AG10803 (cell line): Measurements from ENCODE around the gene EHBP1L1.
"Not testable (repeated sequence)": the region's sequence is repeated elsewhere in the genome, so short reads cannot be mapped to it uniquely, and the experiment has no call there.

ENCODE experiments used
- DNase-seq: peaks from one replicate; pipeline ENCODE4 v3.0.0; 2010; ENCODE audit warnings: low read depth
- H3K4me3 ChIP-seq: 2 replicates; pipeline ENCODE4 v1.5.1; 2011; ENCODE audit warnings: mild to moderate bottlenecking, low read length, control low read depth
- TF ChIP-seq, protein P1 (sequence below): conservative IDR thresholded peaks from 2 replicates; pipeline ENCODE4 v1.5.1; 2011; ENCODE audit warnings: mild to moderate bottlenecking, low read length, control low read depth, inconsistent platforms

The EHBP1L1 gene

DNA sequence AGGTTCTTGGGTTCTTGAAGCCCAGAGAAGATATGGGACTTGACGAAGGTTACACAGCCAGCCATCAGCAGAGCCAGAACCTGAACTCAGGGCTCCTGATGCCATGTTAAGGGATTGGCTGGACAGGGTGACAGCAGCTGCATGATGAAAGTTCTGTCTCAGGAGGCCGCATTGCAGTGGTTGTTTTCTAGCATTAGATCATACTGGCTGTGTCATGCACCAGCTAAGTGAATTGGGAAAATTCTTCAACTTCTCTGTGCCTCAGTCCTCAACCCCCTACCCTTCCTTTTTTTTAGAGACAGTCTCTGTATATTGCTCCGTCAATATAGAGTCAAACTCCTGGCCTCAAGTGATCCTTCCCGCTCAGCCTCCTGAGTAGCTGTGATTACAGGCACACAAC lies 12.3 kb upstream of the EHBP1L1 start:
- no peak for DNase-seq
- no peak overlapping the region for H3K4me3 ChIP-seq
- TF ChIP-seq, protein P1, sequence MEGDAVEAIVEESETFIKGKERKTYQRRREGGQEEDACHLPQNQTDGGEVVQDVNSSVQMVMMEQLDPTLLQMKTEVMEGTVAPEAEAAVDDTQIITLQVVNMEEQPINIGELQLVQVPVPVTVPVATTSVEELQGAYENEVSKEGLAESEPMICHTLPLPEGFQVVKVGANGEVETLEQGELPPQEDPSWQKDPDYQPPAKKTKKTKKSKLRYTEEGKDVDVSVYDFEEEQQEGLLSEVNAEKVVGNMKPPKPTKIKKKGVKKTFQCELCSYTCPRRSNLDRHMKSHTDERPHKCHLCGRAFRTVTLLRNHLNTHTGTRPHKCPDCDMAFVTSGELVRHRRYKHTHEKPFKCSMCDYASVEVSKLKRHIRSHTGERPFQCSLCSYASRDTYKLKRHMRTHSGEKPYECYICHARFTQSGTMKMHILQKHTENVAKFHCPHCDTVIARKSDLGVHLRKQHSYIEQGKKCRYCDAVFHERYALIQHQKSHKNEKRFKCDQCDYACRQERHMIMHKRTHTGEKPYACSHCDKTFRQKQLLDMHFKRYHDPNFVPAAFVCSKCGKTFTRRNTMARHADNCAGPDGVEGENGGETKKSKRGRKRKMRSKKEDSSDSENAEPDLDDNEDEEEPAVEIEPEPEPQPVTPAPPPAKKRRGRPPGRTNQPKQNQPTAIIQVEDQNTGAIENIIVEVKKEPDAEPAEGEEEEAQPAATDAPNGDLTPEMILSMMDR = no peak

DNA sequence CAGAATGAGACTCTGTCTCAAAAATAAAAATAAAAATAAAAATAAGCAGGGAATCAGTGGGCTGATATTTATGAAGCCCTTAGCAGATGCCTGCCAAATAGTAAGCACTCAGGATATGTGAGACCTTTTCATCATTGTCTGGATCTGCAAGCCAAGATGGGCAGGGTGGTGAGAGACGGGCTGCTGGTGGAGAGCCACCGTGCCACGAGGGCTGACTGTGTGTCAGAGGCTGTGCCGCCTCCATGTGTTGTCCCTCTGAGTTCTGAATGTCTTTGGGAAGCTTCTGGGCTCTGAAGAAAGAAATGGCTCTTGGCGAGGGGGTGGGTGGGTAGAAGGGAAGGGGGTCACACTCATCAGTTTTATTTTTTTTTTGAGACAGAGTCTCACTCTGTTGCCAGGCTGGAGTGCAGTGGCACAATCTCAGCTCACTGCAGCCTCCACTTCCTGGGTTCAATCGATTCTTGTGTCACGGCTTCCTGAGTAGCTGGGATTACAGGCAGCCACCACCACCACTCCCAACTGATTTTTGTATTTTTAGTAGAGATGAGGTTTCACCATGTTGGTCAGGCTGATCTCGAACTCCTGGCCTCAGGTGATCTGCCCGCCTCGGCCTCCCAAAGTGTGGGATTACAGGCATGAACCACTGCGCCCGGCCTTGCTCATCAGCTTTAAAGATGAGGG lies 10.8 kb upstream of the EHBP1L1 start:
- not testable (repeated sequence) for H3K4me3 ChIP-seq, DNase-seq

DNA sequence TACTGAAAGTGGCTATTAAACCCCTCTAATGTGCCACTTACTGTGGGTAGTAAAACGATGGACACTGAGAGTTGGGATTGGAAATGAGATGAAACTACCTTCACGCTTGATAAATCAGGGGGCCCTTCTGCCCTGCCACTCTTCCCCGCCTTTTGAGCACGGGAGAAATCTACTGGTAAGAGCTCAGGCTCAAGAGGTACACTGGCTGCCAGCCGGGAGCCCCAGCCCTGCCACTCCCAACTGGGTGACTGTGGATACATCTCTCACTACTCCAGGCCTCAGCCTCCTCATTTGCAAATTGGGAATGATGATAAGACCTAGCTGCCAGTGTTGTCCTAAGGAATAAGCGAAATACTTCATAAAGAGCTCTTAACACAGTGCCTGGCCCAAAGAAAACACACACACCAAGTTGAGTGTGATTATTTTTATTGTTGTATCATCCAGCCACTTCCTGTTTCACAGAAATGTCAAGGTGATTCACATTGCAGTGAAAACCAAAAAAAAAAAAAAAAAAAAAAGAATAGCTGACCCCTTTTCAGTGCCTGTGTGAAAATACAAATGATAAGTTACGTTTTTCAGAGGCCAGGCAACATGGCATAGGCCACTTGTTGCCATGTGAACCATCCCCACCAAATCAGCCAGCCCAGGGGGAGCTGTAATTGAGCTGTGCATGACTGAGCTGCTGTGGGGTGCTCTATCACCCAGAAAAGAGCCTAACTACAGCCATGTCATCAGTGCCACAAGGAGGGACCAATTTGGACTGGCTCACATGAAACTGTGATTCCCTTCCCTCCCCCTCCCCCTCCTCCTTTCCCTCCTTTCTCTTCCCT lies 10.0 kb upstream of the EHBP1L1 start:
- DNase-seq = no peak
- TF ChIP-seq, protein P1 = no peak
- H3K4me3 ChIP-seq = no peak overlapping the region

- TF ChIP-seq, protein P1 = no peak; the same call in 1 of the 2 replicates
- DNase-seq = peak; percentile 49
- peak overlapping the region; percentile 96 for H3K4me3 ChIP-seq
These were observed 6.5 kb upstream of the EHBP1L1 start for GRCh38 chr11:65569164-65569972.

DNA sequence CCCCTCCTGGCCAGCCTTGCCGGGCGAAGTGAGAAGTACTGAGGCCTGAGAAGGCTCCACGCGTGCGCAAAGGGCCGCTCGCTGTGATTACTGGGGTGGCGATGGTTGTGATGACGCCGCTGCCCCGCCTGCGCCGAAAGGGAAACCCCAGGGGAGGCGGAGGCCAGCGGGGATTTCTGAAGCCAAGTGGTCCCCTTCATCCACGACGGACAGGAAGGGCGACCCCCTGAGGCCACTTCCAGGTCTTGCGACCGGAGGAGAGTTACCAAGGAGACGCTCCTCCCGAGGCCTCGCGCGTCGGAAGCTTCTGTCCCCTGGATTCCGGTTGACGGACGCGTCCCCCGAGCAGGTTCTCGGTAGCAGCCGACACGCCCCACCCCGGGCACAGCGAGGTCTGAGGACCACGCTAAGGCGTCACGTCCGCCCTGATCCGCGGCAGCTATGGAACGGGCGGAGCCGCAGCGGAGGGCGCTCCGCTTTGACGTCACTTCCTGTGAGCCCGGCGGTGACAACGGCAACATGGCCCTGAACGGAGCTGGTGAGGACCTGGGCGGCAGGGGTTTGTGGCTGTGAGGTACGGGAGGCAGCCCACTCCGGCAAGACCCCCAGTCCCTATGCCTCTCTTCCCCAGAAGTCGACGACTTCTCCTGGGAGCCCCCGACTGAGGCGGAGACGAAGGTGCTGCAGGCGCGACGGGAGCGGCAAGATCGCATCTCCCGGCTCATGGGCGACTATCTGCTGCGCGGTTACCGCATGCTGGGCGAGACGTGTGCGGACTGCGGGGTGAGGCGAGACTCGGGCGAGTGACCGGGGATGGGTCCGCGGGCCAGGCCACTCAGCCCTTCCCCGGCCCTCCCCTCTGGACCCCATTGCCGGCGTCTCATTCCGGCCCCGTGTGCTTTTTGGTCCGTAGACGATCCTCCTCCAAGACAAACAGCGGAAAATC lies 5.6 kb upstream of the EHBP1L1 start, which contains the start of gene ZNRD2:
Gene ZNRD2 (plus strand): TSS at position 505 of the 946 bp plus-strand sequence. CDS start 15 bp downstream, at position 520.
- H3K4me3 ChIP-seq = peak within 1 kb of the TSS; percentile 96
- TF ChIP-seq, protein P1 = peak; percentile 53
- peak; percentile 98 for DNase-seq

DNA sequence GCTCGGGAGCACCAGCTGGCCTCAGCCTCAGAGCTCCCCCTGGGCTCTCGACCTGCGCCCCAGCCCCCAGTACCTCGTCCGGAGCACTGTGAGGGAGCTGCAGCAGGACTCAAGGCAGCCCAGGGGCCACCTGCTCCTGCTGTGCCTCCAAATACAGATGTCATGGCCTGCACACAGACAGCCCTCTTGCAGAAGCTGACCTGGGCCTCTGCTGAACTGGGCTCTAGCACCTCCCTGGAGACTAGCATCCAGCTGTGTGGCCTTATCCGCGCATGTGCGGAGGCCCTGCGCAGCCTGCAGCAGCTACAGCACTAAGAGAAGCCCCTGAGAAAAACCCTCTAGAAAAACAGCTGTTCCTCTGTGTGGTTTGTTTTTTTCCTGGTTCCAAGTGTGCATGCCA lies 4.4 kb upstream of the EHBP1L1 start:
- no peak for DNase-seq
- TF ChIP-seq, protein P1 = no peak
- H3K4me3 ChIP-seq = peak overlapping the region; percentile 96
